ENCODE data around the gene SYNE1.
"Not testable (repeated sequence)": the region's sequence is repeated elsewhere in the genome, so short reads cannot be mapped to it uniquely, and the experiment has no call there.

Gene SYNE1

DNA sequence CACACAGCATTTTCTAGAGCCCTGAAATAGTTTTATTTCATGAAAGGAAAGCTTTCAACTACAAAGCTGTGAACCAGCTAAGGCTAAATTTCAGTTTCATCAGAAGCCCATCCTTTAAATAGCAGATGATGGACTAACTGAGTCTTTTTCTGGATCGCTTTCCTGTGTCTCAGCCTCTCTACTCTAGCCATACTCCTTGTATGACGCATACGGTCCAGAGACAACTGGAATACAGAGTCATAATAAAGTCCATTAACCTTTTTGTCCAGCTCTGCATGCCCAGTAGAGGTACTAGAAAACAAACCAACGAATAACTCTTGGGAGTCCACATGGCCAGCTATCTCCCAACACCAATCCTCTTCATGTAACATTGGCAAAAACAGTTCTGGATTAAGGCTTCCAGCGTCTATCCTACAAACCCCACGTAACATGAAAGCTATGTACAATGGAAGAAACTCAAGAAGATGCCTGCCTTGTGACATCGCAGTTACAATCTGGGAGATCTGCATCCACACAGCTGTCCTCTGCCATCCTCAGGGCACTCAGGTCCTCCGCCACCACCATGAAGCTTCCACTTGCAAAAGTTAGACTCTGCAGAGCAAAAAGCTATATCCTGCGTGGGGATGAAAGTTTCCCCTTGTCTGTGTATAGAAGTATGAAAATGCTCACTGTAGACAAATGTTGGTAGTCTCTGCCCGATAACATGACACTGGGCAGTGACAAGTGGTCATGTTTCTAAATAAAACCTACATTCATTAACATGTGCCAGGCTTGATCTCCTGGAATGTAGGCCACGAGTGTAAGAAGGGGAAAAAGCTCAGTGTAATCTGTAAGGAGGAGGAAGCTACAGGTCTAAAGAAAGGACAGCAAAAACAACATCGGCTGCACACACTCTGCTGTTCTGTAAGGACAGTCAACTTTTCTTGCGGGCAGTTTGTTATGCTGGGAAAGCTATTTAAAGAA, 469.2 kb downstream of the SYNE1 start:
- no peak for DNase-seq

- DNase-seq, result no peak
Measured at GRCh38 chr6:152166897-152167296, 470.3 kb downstream of the SYNE1 start.

DNA sequence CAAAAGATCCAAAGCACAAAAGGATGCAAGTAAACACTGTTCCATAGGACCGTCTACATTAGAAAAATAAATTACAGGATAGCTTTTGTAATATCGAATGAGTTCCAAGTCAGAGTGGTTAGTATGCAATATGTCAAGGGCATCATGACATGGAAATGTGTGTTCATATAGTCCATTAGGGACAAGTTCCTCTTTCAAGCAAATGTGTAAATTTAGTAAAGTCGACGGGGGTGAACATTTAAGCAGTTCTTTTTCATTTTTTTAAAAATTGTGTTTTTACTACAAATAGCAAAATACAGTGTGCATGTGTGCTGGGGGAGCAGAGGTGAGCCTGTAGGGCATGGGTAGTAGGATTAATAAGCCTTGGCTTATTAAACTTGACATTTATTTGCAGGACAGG, 470.7 kb downstream of the SYNE1 start:
- DNase-seq, result no peak

- DNase-seq, result no peak
Measured at GRCh38 chr6:152164957-152165356, 472.2 kb downstream of the SYNE1 start.

- DNase-seq, result no peak
Measured at GRCh38 chr6:152161501-152161900, 475.7 kb downstream of the SYNE1 start.

GRCh38 chr6:152160346-152160745, 476.8 kb downstream of the SYNE1 start:
- no peak for DNase-seq

DNA sequence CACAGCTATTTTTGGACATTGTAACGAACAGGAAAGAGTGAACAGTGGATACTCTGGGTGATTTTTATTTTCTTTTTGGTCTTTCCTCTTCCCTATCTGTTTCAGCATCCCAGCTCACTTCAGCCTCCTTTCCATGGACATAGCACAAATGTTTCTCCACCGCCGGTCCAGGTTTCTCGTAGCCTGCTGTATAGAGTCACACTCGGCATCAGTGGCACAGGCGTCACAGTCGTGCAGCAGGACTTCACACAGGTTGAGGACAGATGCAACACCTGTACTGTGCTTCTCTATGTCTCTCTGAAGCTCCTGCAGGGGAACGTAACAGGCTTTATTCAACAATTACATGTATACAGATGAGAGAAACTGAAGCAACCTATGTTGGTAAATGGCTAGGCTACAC, 481.4 kb downstream of the SYNE1 start:
- no peak for DNase-seq

- DNase-seq, result no peak
Measured at GRCh38 chr6:152154559-152155356, 482.4 kb downstream of the SYNE1 start.

GRCh38 chr6:152151920-152152319, 485.2 kb downstream of the SYNE1 start:
- DNase-seq, result no peak

DNA sequence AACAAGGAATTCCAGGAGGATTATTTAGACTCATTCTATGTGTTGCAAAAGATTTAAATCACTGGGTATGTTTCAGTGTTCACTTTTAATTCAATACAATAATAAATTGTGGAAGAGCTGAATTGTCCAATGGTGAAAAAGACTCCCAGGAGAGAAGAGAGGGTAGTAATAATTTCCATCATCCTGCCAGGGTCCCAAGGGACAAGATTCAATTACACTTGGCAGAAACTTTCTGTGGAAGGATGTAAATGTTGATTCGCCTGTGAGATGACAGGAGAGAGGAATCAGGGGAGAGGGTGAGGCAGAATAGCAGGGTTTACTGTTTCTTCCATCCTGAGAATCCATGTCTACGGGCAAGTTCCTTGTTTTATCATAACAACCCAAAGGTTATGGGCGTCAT, 487.0 kb downstream of the SYNE1 start:
- no peak for DNase-seq

- no peak for DNase-seq
Measured at GRCh38 chr6:152148412-152148811, 488.8 kb downstream of the SYNE1 start.

- DNase-seq, result no peak
Measured at GRCh38 chr6:152147269-152147668, 489.9 kb downstream of the SYNE1 start.

DNA sequence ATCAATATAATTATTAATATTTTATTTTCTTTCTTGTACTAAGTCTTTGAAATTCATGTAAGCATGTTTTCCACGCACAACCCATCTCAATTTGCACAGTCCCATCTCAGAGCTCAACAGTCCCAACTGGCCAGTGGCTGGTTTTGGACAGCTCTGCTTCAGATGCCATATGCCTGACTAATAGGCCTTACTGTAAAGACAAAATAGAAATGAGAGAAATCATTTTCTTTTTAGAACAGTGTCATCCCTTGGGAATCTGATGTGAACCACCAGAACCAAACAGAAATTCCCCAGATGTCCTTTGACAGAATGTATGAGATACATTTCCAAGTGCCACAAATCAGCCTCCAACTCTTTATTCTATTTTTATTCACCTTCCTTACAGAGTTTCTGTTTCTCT, 490.8 kb downstream of the SYNE1 start:
- DNase-seq, result no peak

DNA sequence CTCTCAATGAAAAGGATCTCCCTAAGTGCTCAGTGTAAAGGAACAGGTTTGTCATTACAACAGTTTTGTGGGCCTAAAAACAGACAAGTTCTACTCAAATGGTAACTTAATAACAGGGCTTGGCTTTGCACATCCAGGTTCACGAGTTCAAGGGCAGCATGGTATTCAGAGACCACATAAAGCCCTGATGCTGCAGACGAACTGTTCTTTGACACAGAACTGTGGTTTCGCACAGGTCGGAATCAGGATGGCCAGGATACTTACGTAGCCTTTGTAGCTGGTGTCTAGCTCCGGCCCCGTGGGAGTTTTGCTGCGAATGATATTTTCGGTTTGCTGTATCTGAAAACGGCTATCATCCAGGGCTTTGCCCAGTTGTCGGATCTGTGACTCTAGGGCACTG, 493.8 kb downstream of the SYNE1 start:
- DNase-seq, result no peak

GRCh38 chr6:152142105-152142504, 495.1 kb downstream of the SYNE1 start:
- no peak for DNase-seq

DNA sequence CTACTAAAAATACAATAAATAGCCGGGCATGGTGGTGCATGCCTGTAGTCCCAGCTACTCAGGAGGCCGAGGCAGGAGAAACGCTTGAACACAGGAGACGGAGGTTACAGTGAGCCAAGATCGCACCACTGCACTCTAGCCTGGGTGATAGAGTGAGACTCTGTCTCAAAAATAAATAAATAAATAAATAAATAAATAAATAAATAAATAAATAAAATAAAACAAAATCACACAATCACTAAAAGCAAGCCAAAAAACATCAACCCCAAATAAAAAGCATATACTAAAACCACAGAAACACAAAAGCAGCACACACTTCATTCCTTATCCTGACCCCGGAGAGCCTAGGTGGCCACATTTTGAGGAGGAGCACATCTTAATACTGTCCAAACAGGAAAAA, 498.8 kb downstream of the SYNE1 start:
- not testable (repeated sequence) for DNase-seq

DNA sequence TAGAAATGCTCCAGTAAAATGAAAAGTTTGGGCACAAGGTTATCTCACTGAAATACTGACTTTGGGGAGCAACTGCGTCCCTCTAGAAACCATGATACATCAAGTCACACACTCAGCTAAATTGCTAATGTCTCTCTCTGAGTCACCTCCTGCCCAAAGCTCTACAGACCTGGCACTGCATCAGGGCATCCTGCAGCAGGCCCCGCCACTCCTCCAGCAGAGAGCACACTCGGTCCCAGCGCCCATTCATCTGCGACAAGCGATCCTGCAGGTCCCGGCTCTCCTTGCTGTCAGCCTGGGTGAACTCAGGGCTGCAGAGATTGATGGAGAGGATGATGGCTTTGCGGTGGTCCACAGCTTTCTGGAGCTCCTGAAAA, 500.7 kb downstream of the SYNE1 start:
- DNase-seq, result no peak

- no peak for DNase-seq
Measured at GRCh38 chr6:152135755-152136448, 501.3 kb downstream of the SYNE1 start.

- DNase-seq, result no peak
Measured at GRCh38 chr6:152130441-152130840, 506.7 kb downstream of the SYNE1 start.

DNA sequence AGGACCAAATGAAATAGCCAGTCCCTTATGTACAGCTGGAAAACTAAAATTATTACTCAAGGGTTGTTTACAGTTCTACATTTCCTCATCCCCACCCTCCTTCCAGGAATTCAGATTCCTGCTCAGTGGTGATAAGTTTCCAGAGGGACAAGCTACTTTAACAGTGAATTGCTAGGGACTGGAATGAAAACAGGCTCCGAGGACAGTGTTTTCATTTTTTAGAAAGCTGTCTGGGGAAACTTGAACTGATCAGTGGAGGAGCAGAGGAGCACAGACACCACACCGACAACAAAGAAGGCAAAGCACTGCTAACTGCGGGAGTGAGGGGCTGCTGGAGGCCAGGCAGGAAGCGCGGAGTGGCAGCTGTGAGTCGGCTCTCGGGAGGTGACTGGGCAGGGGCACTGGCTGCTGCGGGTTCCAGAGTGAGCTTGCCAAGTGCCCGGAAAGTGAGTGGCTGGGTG, 507.4 kb downstream of the SYNE1 start:
- no peak for DNase-seq

- no peak for DNase-seq
Measured at GRCh38 chr6:152127432-152128165, 509.6 kb downstream of the SYNE1 start.

DNA sequence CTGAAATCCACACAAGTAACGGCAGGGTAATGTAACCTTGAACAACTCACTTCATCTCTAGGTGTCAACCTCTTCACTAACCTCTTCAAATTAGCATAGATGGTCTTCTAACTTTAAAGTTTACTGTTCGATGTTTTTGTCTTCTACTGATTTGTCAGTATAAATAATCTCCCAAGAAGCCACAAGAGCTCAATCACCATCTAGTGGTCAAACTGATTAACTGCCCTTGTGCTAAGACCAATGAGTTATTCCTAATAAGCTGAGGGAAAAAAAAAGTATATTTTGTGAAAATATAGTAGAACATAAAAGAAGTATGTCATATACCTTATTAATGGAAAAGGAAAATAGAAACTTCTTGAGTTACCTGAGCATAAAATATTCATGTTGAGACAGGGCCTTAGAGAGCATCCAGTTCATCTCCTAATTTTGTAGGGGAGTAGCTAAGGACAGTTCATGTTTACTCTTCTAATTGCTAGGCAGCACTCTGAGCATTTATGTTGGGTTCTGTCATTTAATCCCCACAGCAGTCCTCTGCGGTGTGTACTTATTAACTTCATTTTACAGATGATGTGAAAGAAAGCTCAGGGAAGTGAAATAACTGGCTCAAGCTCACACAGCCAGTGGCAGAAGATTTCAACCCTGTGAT, 512.6 kb downstream of the SYNE1 start:
- DNase-seq, result no peak

All from CD4-positive, alpha-beta T cell treated with Interferon gamma for 1 hour (primary cell).